HS-5 (cell line): Measurements from ENCODE around the gene SGMS1.
"Not testable (repeated sequence)": the region's sequence is repeated elsewhere in the genome, so short reads cannot be mapped to it uniquely, and the experiment has no call there.

ENCODE experiments used
- DNase-seq: peaks from one replicate; pipeline ENCODE4 v3.0.0-alpha.2; 2012; ENCODE audit warnings: low read depth

The SGMS1 gene

GRCh38 chr10:50470345-50470744 is 153.4 kb downstream of the SGMS1 start:
- no peak for DNase-seq

- no peak for DNase-seq
Observed at GRCh38 chr10:50469778-50470193, 154.0 kb downstream of the SGMS1 start.

DNA sequence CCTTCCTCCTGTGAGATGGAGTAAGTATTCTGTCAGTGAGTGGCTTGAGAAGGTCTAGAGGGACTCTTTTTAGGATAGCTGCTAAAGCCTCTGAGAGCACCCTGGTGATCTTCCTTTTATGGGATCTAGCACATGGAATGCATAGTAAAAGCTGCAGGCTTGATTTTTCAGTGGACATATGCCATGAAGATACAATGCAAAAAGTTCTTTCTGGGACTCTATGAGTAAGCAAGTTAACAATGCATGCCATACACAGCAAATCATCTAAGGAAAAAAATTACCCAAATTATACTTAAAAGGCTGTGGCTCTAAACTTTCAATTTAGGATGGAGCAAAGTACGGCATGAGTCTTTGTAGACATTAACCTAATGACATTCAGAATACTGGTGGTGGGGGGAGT is 154.5 kb downstream of the SGMS1 start:
- peak; percentile 5 for DNase-seq

DNA sequence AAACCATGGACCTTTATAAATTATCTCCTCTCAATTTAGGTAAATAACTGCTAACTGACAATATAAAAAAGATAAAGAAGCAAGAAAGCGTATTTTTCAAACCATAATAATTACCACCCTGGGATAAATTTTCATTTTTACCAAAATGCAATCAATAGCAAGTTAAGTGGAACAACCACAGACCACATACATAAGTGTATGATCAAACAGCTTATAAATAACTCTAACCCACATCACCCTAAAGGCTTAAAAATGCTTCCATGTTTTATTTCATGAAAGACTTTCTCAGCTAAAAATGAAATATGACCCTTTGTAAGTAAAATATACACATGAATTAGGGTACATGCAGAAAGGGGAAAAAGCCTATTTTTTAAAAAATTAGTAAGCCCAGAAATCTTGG is 156.5 kb downstream of the SGMS1 start:
- no peak for DNase-seq

DNA sequence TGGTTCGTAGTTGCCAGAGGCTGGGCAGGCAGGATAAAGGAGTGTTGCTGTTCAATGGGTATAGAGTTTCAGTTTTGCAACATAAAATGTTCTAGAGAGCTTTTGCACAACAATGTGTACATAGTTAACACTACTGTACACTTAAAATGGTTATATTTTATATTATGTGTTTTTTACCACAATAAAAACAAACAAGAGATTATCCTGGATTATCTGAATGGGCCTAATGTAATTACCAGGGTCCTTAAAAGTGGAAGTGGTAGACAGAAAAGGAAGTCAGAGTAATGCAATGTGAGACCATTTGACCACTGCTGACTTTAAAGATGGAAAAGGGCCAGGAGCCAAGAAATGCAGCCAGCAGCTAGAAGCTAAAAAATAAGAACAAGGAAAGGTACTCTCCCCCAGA is 159.7 kb downstream of the SGMS1 start:
- no peak for DNase-seq

GRCh38 chr10:50461834-50462233 is 161.9 kb downstream of the SGMS1 start:
- DNase-seq = no peak

DNA sequence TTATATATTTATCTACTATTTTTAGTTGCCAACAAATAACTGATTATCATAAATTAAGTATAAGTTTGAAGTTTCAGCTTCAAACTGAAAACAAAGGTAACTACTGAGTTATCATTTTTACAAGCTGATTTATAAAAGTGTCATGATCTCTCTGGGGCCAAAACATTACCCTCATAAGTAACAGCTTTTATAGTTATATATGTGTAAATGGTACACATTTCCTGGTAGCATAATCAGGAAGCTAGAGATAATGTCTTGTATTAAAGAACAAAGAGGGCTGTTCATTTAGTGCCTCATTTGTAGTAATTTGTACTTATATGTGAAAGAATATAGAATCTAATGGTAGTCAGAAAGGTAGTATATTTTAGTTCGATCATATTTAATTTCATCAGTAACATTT is 162.6 kb downstream of the SGMS1 start:
- no peak for DNase-seq

- DNase-seq = no peak
Observed at GRCh38 chr10:50456719-50457118, 167.0 kb downstream of the SGMS1 start.

DNA sequence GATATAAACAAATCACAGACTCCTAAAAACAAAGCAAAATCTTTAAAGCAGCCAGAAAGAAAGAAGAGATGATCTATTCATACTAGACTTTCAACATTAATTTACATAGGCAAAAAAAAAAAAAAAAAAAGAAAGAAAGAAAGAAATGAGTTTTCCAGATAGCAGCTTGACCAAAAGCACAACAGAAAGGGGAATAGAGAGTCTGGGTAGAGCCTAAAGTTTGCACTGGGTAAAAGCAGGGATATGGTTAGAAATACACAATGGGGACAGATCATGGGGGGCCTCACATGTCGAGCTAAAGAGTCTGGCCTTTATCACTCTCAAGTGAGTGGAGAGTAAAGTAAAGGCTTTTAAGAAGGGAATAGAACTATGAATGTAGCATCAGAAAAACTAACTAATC is 169.8 kb downstream of the SGMS1 start:
- no peak for DNase-seq

DNA sequence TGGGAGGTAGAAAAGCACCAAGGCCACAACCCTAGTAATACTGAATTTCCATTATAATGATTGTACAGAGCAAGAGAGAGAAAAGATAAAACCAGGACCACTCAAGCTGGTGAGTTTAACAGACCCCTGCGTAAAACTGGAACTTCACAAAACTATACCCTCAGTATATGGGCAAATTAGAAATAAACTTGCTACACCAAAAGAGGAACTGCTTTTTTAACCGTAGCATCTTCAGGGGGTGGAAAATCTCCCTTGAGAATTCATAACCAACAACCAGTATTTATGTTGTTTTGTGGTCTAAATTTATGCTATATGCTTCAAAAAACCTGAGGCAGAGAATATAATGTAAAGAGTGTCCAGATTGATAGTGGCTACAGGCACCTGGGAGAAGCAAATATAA is 171.2 kb downstream of the SGMS1 start:
- no peak for DNase-seq

GRCh38 chr10:50447691-50448090 is 176.1 kb downstream of the SGMS1 start:
- no peak for DNase-seq

GRCh38 chr10:50445777-50446176 is 178.0 kb downstream of the SGMS1 start:
- not testable (repeated sequence) for DNase-seq

DNA sequence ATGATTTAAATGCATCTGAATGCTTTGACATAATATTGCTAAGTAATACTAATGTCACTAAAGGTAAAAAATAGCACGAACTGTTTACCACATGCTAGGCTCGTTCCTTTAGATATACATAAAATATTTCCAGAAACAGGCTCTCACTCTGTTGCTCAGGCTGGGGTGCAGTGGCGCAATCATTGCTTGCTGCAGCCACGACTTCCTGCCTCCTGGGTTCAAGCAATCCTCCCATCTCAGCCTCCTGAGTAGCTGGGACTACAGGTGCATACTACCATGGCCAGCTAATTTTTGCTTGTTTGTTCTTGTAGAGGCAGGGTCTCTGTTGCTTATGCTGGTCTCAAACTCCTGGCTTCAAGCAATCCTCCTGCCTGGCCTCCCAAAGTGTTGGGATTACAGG is 183.3 kb downstream of the SGMS1 start:
- DNase-seq = no peak

DNA sequence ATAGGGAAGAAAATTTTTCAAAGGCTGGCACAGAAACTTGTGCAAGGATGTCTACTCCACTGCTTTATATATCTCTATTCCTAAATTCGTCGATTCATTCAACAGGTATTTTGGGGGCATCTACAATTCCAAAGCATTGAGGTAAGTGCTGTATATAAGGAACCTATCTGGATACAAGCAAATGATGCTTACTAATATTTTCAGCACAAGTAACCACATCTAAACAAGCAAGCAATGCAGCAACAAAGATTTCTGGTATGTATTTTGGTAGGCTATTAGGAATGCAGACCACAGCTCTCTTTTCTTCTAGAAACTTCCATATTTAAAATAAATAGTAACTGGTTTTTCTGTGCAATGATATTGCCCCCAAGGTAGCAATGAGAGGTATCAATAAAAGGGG is 183.9 kb downstream of the SGMS1 start:
- no peak for DNase-seq

DNA sequence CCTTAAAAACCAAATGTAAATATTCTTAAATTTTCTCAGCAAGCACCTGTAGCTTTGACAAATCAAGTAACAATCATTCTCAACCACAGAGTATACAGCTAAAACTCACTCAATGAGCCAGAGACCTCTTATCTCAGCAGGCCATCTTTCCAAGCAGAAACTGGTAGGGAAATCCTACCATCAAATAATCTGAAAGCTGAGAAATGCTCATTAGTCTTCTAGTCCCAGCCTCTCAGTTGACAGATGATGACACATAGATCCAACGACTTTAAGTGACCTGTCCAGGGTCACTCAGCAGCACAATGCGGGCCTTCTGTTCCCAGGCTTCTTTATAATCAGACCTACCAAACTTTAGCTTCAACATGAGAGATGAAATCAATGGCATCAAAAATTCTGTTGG is 184.6 kb downstream of the SGMS1 start:
- DNase-seq = no peak

GRCh38 chr10:50438049-50438936 is 185.5 kb downstream of the SGMS1 start:
- DNase-seq = no peak

DNA sequence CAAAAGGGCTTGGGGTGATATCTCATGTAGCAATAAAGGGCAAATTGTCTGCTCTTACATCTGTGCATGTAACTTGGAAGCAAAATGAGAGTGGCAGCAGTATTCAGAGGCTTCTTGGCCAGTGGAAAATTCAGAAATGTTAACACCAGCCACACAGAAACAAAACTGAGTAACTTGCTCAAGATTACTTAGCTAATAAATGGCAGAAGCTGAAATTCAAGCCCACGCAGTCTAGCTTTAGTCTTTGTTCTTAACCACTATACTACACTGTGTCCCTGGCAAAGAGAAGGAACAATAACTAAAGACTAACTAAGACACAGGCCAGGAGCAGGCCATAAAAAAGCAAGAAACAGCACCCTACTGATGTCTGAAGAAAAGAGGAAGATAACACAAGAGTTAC is 186.5 kb downstream of the SGMS1 start:
- no peak for DNase-seq

GRCh38 chr10:50436805-50437204 is 187.0 kb downstream of the SGMS1 start:
- no peak for DNase-seq

- no peak for DNase-seq
Observed at GRCh38 chr10:50432211-50433009, 191.3 kb downstream of the SGMS1 start.

- DNase-seq = no peak
Observed at GRCh38 chr10:50431791-50432190, 192.0 kb downstream of the SGMS1 start.

DNA sequence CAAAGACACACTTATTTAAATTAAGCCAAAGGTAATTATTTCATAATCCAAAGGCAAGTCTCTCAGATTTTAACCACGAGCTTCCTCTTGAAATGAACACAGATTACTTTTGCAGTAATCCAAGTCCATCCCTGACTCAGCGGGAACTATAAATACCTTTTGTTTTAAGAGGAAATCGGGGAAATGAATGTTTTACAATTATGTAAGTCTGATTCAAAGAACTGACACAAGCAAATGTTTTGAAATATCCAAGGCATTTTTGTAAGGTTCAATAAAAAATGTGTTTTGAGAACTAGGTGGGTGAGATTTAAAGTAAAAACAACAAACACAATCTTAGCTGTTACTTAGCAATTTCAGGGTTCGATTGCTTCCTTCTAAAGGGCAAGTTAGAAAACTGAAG is 192.6 kb downstream of the SGMS1 start:
- no peak for DNase-seq

GRCh38 chr10:50426485-50426884 is 197.3 kb downstream of the SGMS1 start:
- DNase-seq = no peak

GRCh38 chr10:50425215-50425614 is 198.5 kb downstream of the SGMS1 start:
- DNase-seq = not testable (repeated sequence)
